ENCODE data around the gene NELL1. TPM values are rescaled to one million over a fixed set of nuclear protein-coding genes. Genes with fewer than 3 reads are reported as not detected.
"Not testable (repeated sequence)": the region's sequence is repeated elsewhere in the genome, so short reads cannot be mapped to it uniquely, and the experiment has no call there.

The NELL1 gene
- total RNA-seq, 4 donors from 2014 or later: 0.27 TPM; not detected in 3

DNA sequence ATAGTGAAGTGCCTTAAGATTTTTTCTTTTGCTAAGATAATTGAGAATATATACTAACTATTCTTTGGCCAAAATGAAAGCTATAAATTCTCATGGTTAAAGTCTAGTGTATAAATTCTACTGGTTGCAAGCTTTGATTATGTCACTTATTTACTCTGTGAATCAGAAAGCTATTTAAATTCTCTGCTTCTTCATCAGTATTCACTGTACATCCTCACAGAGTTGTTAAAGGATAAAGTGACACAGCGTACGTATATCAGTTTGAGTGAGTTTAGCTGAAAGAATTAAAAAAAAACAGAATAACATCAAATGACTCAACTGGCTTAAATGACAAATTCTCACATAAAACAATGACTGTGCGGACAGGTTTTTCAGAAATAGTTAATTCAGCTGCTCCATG lies 453.1 kb downstream of the NELL1 start:
- no peak overlapping the region for H3K27ac ChIP-seq
- WGBS, 2 donors (ENCODE audit: low coverage in 1 of 2): 93 to 94% methylated on average over 3 of the region's 3 CpGs
- no peak for DNase-seq
- intact Hi-C loops (cut with DNase I; ENCODE audit: low total_unique reads): no loop called here
- no peaks in the 10 kb centered on the region for H3K4me1 ChIP-seq
- H3K9me3 ChIP-seq: no peaks in the 10 kb centered on the region
- no peak overlapping the region for H3K4me3 ChIP-seq
- in situ Hi-C loops (cut with MboI; ENCODE audit: low pct_ligation_motif_present in 1 of 4, low pct_unique_long_range_greater_than_20kb in 1 of 4, low sequenced_read_pairs in 3 of 4): no loop called here
- no peak for TF ChIP-seq POLR2A (IDR thresholded peaks at IDR 0.05)
- H3K27me3 ChIP-seq: no peaks in the 10 kb centered on the region
- H3K36me3 ChIP-seq: no peaks in the 10 kb centered on the region

DNA sequence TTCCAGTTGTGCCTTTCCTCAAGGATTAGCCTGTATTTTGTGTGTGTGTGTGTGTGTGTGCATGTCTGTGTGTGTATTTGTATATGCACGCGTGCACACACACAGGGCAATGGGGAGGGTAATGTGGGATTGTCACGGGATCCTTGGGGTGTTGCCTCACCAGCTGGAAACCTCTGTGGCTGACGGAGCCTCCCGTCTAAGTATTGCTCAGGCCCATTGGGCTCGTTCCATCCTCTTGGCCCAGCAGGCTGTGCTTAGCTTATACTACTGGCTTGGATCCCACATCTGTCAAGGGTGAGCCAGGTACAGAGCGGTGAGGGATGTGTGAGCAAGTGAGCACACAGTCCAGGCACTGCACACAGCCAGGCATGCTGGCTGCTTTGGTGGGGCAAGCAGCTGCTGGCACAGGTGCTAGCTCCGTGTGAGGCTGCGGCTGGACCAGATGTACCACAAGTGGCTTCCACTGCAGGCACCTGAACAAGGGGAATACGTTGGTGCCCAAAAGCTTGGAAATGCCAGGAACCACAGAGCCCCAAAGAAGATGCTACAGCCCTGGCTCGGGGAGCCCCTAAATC lies 462.8 kb downstream of the NELL1 start:
- TF ChIP-seq POLR2A (IDR thresholded peaks at IDR 0.05) (no peak), POLR2AphosphoS5 (IDR thresholded peaks at IDR 0.05) (no peak), EP300 (IDR thresholded peaks at IDR 0.05; ENCODE audit: low read depth) (no peak)
- TF ChIP-seq, protein P1, sequence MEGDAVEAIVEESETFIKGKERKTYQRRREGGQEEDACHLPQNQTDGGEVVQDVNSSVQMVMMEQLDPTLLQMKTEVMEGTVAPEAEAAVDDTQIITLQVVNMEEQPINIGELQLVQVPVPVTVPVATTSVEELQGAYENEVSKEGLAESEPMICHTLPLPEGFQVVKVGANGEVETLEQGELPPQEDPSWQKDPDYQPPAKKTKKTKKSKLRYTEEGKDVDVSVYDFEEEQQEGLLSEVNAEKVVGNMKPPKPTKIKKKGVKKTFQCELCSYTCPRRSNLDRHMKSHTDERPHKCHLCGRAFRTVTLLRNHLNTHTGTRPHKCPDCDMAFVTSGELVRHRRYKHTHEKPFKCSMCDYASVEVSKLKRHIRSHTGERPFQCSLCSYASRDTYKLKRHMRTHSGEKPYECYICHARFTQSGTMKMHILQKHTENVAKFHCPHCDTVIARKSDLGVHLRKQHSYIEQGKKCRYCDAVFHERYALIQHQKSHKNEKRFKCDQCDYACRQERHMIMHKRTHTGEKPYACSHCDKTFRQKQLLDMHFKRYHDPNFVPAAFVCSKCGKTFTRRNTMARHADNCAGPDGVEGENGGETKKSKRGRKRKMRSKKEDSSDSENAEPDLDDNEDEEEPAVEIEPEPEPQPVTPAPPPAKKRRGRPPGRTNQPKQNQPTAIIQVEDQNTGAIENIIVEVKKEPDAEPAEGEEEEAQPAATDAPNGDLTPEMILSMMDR (IDR thresholded peaks at IDR 0.05): no peak
- WGBS, 2 donors (ENCODE audit: low coverage in 1 of 2): 88% methylated on average over 11 of the region's 11 CpGs; no CpG with 5 or more reads in 1 of the 2 donors
- in situ Hi-C loops (cut with MboI; ENCODE audit: low pct_ligation_motif_present in 1 of 4, low pct_unique_long_range_greater_than_20kb in 1 of 4, low sequenced_read_pairs in 3 of 4) (no loop called here), intact Hi-C loops (cut with DNase I; ENCODE audit: low total_unique reads) (no loop called here)
- H3K4me3 ChIP-seq: no peak overlapping the region
- DNase-seq: no peak
- H3K4me1 ChIP-seq: no peaks in the 10 kb centered on the region
- H3K36me3 ChIP-seq: no peaks in the 10 kb centered on the region
- no peaks in the 10 kb centered on the region for H3K27me3 ChIP-seq
- H3K27ac ChIP-seq: no peak overlapping the region
- no peaks in the 10 kb centered on the region for H3K9me3 ChIP-seq

DNA sequence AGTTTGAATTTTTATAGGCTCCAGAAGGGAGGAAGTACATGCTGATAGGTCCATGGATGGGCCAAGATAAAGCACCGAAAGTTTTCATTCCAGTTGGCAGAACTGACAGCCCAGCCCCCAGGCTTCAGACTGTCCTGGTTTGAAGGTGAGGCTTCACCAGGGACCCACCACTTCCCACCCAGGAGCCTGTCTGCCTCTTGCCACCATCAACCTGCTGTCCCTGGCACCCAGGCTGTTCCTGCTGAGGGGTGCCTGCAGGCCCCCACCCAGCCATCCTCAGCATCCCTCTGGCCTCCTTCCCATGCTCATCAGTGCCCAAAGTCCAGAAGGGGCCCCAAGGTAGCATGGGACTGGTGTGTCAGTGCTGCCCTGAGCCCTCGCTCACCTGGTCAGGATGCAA lies 463.9 kb downstream of the NELL1 start:
- no peak for DNase-seq
- Histone ChIP-seq H3K9me3 (no peaks in the 10 kb centered on the region), H3K27me3 (no peaks in the 10 kb centered on the region), H3K4me1 (no peaks in the 10 kb centered on the region), H3K27ac (no peak overlapping the region), H3K36me3 (no peaks in the 10 kb centered on the region), H3K4me3 (no peak overlapping the region)
- WGBS, 2 donors (ENCODE audit: low coverage in 1 of 2): 91% methylated on average over 2 of the region's 2 CpGs; no CpG with 5 or more reads in 1 of the 2 donors
- in situ Hi-C loops (cut with MboI; ENCODE audit: low pct_ligation_motif_present in 1 of 4, low pct_unique_long_range_greater_than_20kb in 1 of 4, low sequenced_read_pairs in 3 of 4) (no loop called here), intact Hi-C loops (cut with DNase I; ENCODE audit: low total_unique reads) (no loop called here)
- TF ChIP-seq, protein P1 (IDR thresholded peaks at IDR 0.05): no peak
- no peak for TF ChIP-seq POLR2AphosphoS5 (IDR thresholded peaks at IDR 0.05)
- TF ChIP-seq EP300 (IDR thresholded peaks at IDR 0.05; ENCODE audit: low read depth): no peak
- no peak for TF ChIP-seq POLR2A (IDR thresholded peaks at IDR 0.05)

DNA sequence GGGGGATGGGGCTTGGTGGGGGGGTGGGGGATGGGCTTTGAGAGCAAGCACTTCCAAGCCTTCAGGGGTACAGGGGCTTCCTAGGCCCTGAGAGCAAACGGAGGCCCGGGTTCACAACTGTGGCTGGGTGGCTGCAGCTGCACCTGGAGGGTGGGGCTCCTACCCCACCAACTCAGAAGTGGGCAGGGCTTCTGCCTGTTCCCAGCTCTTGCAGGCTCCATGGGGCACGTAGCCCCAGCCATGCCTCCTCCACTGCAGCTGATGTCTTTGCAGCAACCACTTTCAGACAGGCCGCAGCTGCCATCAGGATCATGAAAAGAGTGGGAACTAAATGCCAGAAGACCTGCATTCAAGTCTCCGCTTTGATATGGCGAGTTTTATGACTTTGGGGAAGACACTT lies 464.3 kb downstream of the NELL1 start:
- no peaks in the 10 kb centered on the region for H3K27me3 ChIP-seq
- in situ Hi-C loops (cut with MboI; ENCODE audit: low pct_ligation_motif_present in 1 of 4, low pct_unique_long_range_greater_than_20kb in 1 of 4, low sequenced_read_pairs in 3 of 4) (no loop called here), intact Hi-C loops (cut with DNase I; ENCODE audit: low total_unique reads) (no loop called here)
- H3K4me1 ChIP-seq: no peaks in the 10 kb centered on the region
- TF ChIP-seq, protein P1 (IDR thresholded peaks at IDR 0.05): no peak
- TF ChIP-seq EP300 (IDR thresholded peaks at IDR 0.05; ENCODE audit: low read depth): no peak
- H3K9me3 ChIP-seq: no peaks in the 10 kb centered on the region
- DNase-seq: no peak
- H3K27ac ChIP-seq: no peak overlapping the region
- H3K36me3 ChIP-seq: no peaks in the 10 kb centered on the region
- WGBS, 2 donors (ENCODE audit: low coverage in 1 of 2): 60 to 88% methylated on average over 1 to 6 of the region's 6 CpGs
- H3K4me3 ChIP-seq: no peak overlapping the region

DNA sequence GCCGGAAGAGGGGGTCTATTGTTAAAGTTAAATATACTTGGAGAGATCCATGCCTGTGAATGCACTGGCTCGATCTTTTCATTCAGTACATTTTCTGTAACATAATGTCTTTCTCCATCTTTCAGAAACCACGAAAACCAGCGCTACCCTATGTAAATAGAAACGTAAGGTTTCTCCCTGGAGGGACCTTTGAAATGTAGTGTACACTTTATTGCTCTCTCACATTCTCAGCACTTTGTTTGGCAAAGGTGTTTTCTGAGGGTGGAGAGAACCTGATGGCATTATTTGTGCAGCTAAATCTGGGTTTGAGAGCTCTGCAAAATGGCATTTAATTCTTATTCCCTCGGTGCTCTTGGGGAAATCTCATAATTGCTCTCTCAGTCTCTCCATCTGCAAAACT lies 468.4 kb downstream of the NELL1 start:
- TF ChIP-seq EP300 (IDR thresholded peaks at IDR 0.05; ENCODE audit: low read depth) (no peak), POLR2A (IDR thresholded peaks at IDR 0.05) (no peak), POLR2AphosphoS5 (IDR thresholded peaks at IDR 0.05) (no peak)
- TF ChIP-seq, protein P1 (IDR thresholded peaks at IDR 0.05): no peak
- no peak overlapping the region for H3K27ac ChIP-seq

DNA sequence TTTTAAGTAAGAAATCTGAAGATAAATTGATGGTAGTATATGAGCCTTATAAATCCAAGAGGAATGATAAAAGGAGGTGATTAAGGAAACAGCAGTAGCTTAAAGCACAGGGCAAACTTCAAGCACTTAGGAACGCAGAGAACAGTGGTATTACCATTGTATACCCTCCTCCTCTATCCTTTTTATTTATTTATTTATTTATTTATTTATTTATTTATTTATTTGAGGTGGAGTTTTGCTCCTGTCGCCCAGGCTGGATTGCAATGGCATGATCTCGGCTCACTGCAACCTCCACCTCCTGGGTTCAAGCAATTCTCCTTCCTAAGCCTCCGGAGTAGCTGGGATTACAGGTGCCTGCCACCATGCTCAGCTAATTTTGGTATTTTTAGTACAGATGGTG lies 472.2 kb downstream of the NELL1 start:
- 72 to 80% methylated on average over 3 to 4 of the region's 4 CpGs for WGBS, 2 donors (ENCODE audit: low coverage in 1 of 2)
- H3K27me3 ChIP-seq; DNase-seq; in situ Hi-C loops (cut with MboI; ENCODE audit: low pct_ligation_motif_present in 1 of 4, low pct_unique_long_range_greater_than_20kb in 1 of 4, low sequenced_read_pairs in 3 of 4); H3K4me3 ChIP-seq; H3K36me3 ChIP-seq; H3K4me1 ChIP-seq; H3K27ac ChIP-seq; intact Hi-C loops (cut with DNase I; ENCODE audit: low total_unique reads); H3K9me3 ChIP-seq: not testable (repeated sequence)

More for the DNA sequence above, 468.4 kb downstream of the NELL1 start:
- H3K4me3 ChIP-seq: no peak overlapping the region
- no peak for DNase-seq
- H3K36me3 ChIP-seq: no peaks in the 10 kb centered on the region
- H3K27me3 ChIP-seq: no peaks in the 10 kb centered on the region
- H3K9me3 ChIP-seq: no peaks in the 10 kb centered on the region
- 52 to 72% methylated on average over 5 to 6 of the region's 6 CpGs for WGBS, 2 donors (ENCODE audit: low coverage in 1 of 2)
- in situ Hi-C loops (cut with MboI; ENCODE audit: low pct_ligation_motif_present in 1 of 4, low pct_unique_long_range_greater_than_20kb in 1 of 4, low sequenced_read_pairs in 3 of 4) (no loop called here), intact Hi-C loops (cut with DNase I; ENCODE audit: low total_unique reads) (no loop called here)
- no peaks in the 10 kb centered on the region for H3K4me1 ChIP-seq

Data from transverse colon (tissue), 4 donors.